Bronchial epithelial cell (primary cell): Measurements from ENCODE around the gene STXBP5. TPM values are rescaled to one million over a fixed set of nuclear protein-coding genes. Genes with fewer than 3 reads are reported as not detected.

Experiments used
- DNase-seq: peaks from one replicate; pipeline ENCODE4 v3.0.0-alpha.2; 2010; ENCODE audit warnings: low read depth
- FAIRE-seq: peaks from 2 replicates; lab custom pipeline; 2011; peaks lifted over from hg19 to GRCh38; lab: Jason Lieb, UNC
- H3K27me3 ChIP-seq: 2 replicates; pipeline ENCODE4 v1.5.1; 2011; ENCODE audit warnings: low read length; ENCODE audit not compliant: control insufficient read depth, insufficient read depth
- H3K36me3 ChIP-seq: 2 replicates; pipeline ENCODE4 v1.5.1; 2011; ENCODE audit warnings: low read length; ENCODE audit not compliant: control insufficient read depth, insufficient read depth
- H3K4me3 ChIP-seq: 2 replicates; pipeline ENCODE4 v1.5.1; 2011; ENCODE audit warnings: mild to moderate bottlenecking, low read depth, low read length, control low read depth
- CTCF ChIP-seq: IDR thresholded peaks from 2 replicates; pipeline ENCODE4 v1.5.1; 2011; ENCODE audit warnings: mild to moderate bottlenecking, moderate library complexity, low read length, control low read depth, inconsistent platforms; ENCODE audit not compliant: insufficient read depth, severe bottlenecking
- total RNA-seq: library from RNA; depleted of rRNA; stranded (reverse); fragments of >200 nt; gene quantifications from 2 replicates; pipeline ENCODE4 v1.2.1, GENCODE V29; 2014

Gene STXBP5
- total RNA-seq, 1 donor from 2014 or later: 19.2 TPM

- Histone ChIP-seq H3K36me3 (no peaks in the 10 kb centered on the region), H3K27me3 (no peaks in the 10 kb centered on the region), H3K4me3 (no peak overlapping the region)
- TF ChIP-seq CTCF: no peak
- no peak for DNase-seq
- FAIRE-seq: no peak
These were observed 218.9 kb downstream of the STXBP5 start for GRCh38 chr6:147423111-147423510.

GRCh38 chr6:147429794-147430193 is 225.6 kb downstream of the STXBP5 start:
- no peaks in the 10 kb centered on the region for H3K27me3 ChIP-seq
- FAIRE-seq: no peak
- DNase-seq: no peak
- no peak for TF ChIP-seq CTCF
- H3K36me3 ChIP-seq: no peaks in the 10 kb centered on the region
- H3K4me3 ChIP-seq: no peak overlapping the region

DNA sequence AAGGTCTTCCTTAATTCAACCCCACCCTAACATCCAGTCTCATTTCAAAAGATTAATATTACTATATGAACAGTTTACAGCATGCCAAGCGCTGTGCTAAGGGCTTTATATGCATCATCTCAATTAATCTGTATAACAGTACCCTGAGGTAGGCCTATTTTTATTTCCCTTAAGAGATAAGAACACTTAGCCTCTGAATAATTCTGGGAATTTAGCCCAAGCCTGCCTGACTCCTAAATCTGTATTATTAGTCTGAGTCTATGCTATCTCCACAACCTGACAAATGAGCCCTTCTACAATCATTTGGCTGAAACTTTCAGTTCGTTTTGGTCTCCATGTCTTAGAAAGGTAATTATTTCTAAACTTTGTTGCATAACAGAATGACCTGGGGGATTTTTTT is 226.6 kb downstream of the STXBP5 start:
- DNase-seq (no peak), FAIRE-seq (no peak)
- H3K36me3 ChIP-seq: no peaks in the 10 kb centered on the region
- no peak for TF ChIP-seq CTCF
- no peak overlapping the region for H3K4me3 ChIP-seq
- no peaks in the 10 kb centered on the region for H3K27me3 ChIP-seq

- no peak for TF ChIP-seq CTCF
- FAIRE-seq (no peak), DNase-seq (no peak)
- H3K27me3 ChIP-seq: no peaks in the 10 kb centered on the region
- no peak overlapping the region for H3K4me3 ChIP-seq
- no peaks in the 10 kb centered on the region for H3K36me3 ChIP-seq
These were observed 229.9 kb downstream of the STXBP5 start for GRCh38 chr6:147434076-147434475.

DNA sequence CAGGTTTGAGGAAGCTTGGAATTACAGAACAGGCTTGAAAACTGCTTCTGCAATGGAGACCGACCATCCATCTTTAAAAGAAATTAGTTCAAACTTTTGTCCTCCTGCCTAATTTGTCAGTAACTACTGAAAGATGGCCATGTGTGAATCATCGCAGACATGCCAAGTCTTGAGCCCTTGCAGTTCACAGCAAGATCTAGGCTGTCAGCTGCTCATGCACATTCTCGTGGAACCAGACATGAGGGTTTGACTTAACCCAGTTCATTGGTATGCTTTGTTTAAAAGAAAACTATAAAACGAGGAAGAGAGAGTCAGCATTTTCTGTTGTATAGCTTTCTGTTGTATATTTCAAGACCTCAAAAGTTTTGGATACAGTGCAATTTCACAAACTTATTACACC is 230.3 kb downstream of the STXBP5 start:
- DNase-seq (peak; percentile 90), FAIRE-seq (peak; percentile 68)
- Histone ChIP-seq H3K36me3 (no peaks in the 10 kb centered on the region), H3K27me3 (no peaks in the 10 kb centered on the region), H3K4me3 (no peak overlapping the region)
- TF ChIP-seq CTCF: no peak

- TF ChIP-seq CTCF: no peak
- H3K4me3 ChIP-seq: no peak overlapping the region
- FAIRE-seq (no peak), DNase-seq (no peak)
- H3K36me3 ChIP-seq: no peaks in the 10 kb centered on the region
- H3K27me3 ChIP-seq: no peaks in the 10 kb centered on the region
These were observed 233.4 kb downstream of the STXBP5 start for GRCh38 chr6:147437615-147438014.
